ENCODE measurements around the gene TINAGL1.

Gene TINAGL1

GRCh38 chr1:31575369-31576140 lies 760 bp upstream of the TINAGL1 start:
- Mint-ChIP-seq H3K27ac (no peak overlapping the region), H3K4me1 (peaks cover 8% of the 10 kb centered on the region), H3K9me3 (no peaks in the 10 kb centered on the region), H3K27me3 (peaks cover 23% of the 10 kb centered on the region), H3K4me3 (no peak overlapping the region)
- DNase-seq: no peak
- ATAC-seq: no peak

DNA sequence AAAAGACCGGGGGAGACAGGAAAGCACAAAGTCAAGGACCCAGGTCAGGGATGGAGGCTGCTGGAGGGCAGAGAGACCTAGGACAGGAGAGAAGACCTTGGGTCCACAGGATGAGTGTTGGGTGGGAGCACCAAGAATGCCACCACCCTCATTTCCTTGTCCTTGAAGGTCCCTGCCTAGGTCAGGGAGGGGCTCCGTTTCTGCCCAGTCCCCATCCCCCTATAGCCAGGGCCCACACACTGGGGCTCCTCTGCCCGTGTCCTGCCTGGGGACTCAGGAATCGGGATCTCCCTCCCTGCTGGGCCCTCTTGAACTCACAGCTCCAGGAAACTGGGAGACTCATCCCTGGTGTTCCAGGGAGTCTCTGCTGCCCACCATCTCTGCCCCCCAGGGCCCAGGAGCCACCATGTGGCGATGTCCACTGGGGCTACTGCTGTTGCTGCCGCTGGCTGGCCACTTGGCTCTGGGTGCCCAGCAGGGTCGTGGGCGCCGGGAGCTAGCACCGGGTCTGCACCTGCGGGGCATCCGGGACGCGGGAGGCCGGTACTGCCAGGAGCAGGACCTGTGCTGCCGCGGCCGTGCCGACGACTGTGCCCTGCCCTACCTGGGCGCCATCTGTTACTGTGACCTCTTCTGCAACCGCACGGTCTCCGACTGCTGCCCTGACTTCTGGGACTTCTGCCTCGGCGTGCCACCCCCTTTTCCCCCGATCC lies 584 bp downstream of the TINAGL1 start:
- no peak for ATAC-seq
- H3K27me3 Mint-ChIP-seq: peaks cover 12% of the 10 kb centered on the region
- H3K4me1 Mint-ChIP-seq: peaks cover 8% of the 10 kb centered on the region
- no peak overlapping the region for H3K4me3 Mint-ChIP-seq
- no peak for DNase-seq
- H3K9me3 Mint-ChIP-seq: no peaks in the 10 kb centered on the region
- H3K27ac Mint-ChIP-seq: no peak overlapping the region

GRCh38 chr1:31577515-31578192 lies 1.3 kb downstream of the TINAGL1 start:
- ATAC-seq (no peak), DNase-seq (no peak)
- H3K27ac Mint-ChIP-seq: no peak overlapping the region
- H3K4me1 Mint-ChIP-seq: peaks cover 8% of the 10 kb centered on the region
- H3K9me3 Mint-ChIP-seq: no peaks in the 10 kb centered on the region
- peaks cover 9% of the 10 kb centered on the region for H3K27me3 Mint-ChIP-seq
- no peak overlapping the region for H3K4me3 Mint-ChIP-seq

GRCh38 chr1:31579374-31579773 lies 3.1 kb downstream of the TINAGL1 start:
- Mint-ChIP-seq H3K27ac (no peak overlapping the region), H3K4me3 (no peak overlapping the region), H3K9me3 (no peaks in the 10 kb centered on the region), H3K4me1 (peaks cover 8% of the 10 kb centered on the region), H3K27me3 (peaks cover 3% of the 10 kb centered on the region)
- ATAC-seq (no peak), DNase-seq (no peak)

GRCh38 chr1:31580513-31580870 lies 4.2 kb downstream of the TINAGL1 start:
- Mint-ChIP-seq H3K9me3 (no peaks in the 10 kb centered on the region), H3K27ac (no peak overlapping the region), H3K4me1 (peaks cover 8% of the 10 kb centered on the region), H3K27me3 (no peaks in the 10 kb centered on the region), H3K4me3 (no peak overlapping the region)
- DNase-seq (no peak), ATAC-seq (no peak)

DNA sequence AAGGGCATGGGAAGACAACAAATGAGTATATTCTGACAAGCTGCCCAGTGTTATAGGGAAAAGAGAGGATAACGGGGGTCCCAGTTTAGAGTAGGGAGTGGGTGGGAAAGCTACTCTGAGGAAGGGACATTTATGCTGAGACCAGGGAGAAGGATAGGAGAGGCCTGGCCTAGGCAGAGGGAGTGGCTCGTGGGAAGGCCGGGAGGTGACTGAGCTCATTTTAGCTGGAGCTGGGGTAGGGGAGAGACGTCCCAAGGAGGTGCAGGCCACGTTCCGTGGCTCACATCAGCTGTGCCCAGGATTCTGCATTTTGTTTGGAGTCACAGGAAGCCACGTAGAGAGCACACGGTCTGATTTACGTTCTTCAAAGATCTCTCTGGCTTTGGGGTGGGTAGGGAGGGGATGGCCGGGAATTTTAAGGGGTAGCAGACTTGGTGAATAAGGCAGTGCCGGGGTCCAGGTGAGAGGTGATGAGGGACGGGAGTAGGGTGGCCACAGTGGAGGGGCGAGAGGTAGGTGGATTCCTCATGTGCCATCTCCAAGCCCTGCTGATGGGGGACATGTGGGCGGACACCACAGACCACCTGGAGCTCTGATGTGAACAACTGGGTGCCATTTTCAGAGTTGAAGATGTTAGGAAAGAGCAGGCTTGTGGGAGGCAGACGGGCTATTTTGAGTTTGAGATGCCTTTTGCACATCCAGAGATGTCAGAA lies 4.7 kb downstream of the TINAGL1 start:
- Mint-ChIP-seq H3K4me1 (peaks cover 7% of the 10 kb centered on the region), H3K27me3 (no peaks in the 10 kb centered on the region), H3K4me3 (no peak overlapping the region), H3K9me3 (no peaks in the 10 kb centered on the region), H3K27ac (no peak overlapping the region)
- DNase-seq: no peak
- ATAC-seq: no peak

DNA sequence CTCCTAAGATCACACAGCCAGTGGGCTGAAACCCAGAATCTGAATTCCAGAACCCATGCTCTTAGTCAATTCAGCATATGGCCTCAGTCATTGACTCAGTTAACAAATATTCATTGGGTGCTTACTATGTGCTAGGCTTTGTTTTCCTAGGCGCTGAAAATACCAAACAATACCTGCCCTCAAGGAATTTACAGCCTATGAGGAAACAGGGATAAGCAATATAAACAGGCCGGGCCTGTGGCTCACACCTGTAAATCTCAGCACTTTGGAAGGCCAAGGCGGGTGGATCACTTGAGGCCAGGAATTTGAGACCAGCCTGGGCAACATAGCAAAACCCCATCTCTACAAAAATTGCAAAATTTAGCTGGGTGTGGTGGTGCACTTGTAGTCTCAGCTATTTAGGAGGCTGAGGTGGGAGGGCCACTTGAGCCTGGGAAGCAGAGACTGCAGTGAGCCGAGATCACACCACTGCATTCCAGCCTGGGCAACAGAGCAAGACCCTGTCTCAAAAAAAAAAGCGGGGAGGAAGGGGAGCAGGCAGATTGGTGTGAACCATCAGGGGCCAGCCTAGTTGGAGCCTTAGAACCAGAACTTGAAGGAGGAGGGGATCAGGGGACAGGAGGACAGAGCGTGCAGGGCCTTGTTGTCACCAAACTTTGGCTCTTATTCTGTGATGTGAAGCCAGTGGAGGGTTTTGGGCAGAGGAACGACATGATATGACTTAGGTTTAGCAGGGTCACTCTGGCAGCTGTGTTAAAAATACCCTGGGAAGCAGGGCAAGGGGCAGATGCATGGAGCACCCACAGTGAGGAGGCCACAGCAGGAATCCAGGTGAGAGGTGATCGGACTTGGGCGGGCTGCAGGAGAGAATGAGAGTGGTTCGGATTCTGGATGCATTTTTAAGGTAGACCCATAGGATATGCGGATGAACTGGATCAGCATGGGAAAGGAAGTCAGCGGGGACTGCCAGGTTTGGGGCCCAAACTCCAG lies 5.8 kb downstream of the TINAGL1 start:
- no peaks in the 10 kb centered on the region for H3K4me1 Mint-ChIP-seq
- H3K27me3 Mint-ChIP-seq: peaks cover 7% of the 10 kb centered on the region
- H3K9me3 Mint-ChIP-seq: no peaks in the 10 kb centered on the region
- ATAC-seq (no peak), DNase-seq (no peak)
- no peak overlapping the region for H3K27ac Mint-ChIP-seq
- H3K4me3 Mint-ChIP-seq: no peak overlapping the region

DNA sequence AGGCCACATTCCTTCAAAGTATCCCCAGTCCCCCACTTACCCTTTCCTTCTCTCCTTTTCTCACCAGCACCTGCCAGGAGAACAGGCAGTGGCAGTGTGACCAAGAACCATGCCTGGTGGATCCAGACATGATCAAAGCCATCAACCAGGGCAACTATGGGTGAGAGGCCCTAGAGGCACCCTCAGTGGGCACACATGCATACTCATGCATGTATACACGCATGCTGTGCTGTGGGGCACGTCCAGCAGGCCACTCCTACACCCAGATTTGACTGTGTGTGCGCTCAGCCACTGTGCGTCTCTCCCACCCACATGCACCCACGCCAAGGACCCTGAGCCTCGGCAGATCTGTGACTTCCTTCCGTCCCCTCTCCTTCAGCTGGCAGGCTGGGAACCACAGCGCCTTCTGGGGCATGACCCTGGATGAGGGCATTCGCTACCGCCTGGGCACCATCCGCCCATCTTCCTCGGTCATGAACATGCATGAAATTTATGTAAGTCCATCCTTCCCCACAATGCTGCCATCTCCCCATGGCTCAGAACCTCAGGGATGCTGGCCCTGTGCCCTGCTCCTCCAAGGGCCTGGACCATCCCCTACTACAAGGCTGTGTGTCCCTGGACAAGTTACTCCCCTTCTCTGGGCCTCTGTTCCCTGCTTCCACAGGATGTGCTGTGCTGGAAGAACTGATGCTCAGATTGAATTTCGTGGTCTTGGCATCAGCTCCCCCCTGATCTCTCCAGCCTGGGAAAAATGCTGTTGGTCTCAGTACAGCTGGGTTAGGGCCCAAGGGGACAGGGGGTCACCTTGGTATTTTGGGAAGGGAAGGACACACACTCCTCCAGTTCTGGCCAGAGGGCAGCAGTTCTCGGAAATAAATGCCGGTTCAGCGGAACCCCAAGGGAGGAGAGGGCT lies 7.0 kb downstream of the TINAGL1 start:
- peaks cover 15% of the 10 kb centered on the region for H3K27me3 Mint-ChIP-seq
- no peaks in the 10 kb centered on the region for H3K9me3 Mint-ChIP-seq
- H3K4me1 Mint-ChIP-seq: no peaks in the 10 kb centered on the region
- H3K27ac Mint-ChIP-seq: no peak overlapping the region
- DNase-seq (no peak), ATAC-seq (no peak)
- H3K4me3 Mint-ChIP-seq: no peak overlapping the region

- peaks cover 22% of the 10 kb centered on the region for H3K27me3 Mint-ChIP-seq
Observed at GRCh38 chr1:31583995-31584868, 7.9 kb downstream of the TINAGL1 start.

GRCh38 chr1:31584869-31585735 lies 8.8 kb downstream of the TINAGL1 start:
- no peak for DNase-seq
- peak overlapping the region in 1 of 2 donors; percentile 65 for H3K27ac Mint-ChIP-seq
- no peaks in the 10 kb centered on the region for H3K9me3 Mint-ChIP-seq
- H3K4me3 Mint-ChIP-seq: no peak overlapping the region
- H3K4me1 Mint-ChIP-seq: no peaks in the 10 kb centered on the region
- ATAC-seq: no peak
- peaks cover 26% of the 10 kb centered on the region for H3K27me3 Mint-ChIP-seq

More at GRCh38 chr1:31583995-31584868, 7.9 kb downstream of the TINAGL1 start:
- no peaks in the 10 kb centered on the region for H3K9me3 Mint-ChIP-seq
- H3K4me3 Mint-ChIP-seq: no peak overlapping the region
- no peak for ATAC-seq
- H3K4me1 Mint-ChIP-seq: no peaks in the 10 kb centered on the region
- H3K27ac Mint-ChIP-seq: no peak overlapping the region
- no peak for DNase-seq

DNA sequence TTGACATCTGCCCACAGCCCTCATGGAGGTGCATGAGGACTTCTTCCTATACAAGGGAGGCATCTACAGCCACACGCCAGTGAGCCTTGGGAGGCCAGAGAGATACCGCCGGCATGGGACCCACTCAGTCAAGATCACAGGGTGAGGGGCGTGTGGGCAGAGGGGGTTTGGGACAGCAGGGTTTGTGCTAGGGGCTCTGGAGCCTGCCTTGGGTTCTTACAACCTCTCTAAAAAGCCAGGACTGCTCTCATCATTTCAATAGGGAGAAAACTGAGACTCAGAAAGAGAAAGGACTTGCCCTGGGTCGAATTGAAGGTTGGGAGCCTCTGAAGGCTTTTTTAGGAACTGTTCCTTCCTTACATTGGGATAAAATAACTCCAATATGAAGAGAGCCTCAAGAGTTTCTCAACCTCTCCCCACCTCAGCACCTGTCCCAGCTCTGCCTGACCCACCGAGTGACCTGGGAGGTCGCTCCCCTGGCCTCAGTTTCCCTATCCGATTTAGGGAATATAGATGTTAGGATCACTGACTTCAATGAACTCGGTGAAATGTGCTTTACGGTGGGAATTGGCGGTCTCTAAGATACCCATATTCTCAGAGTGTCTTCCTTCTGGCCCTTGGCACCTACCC lies 9.5 kb downstream of the TINAGL1 start:
- Mint-ChIP-seq H3K4me3 (no peak overlapping the region), H3K27ac (no peak overlapping the region), H3K9me3 (no peaks in the 10 kb centered on the region), H3K4me1 (no peaks in the 10 kb centered on the region), H3K27me3 (peaks cover 34% of the 10 kb centered on the region)
- ATAC-seq (no peak), DNase-seq (no peak)
